ENCODE data around the gene MYOZ3.
A peak's percentile ranks its signal among the peaks of the same experiment; 100 is the strongest.

Gene MYOZ3

DNA sequence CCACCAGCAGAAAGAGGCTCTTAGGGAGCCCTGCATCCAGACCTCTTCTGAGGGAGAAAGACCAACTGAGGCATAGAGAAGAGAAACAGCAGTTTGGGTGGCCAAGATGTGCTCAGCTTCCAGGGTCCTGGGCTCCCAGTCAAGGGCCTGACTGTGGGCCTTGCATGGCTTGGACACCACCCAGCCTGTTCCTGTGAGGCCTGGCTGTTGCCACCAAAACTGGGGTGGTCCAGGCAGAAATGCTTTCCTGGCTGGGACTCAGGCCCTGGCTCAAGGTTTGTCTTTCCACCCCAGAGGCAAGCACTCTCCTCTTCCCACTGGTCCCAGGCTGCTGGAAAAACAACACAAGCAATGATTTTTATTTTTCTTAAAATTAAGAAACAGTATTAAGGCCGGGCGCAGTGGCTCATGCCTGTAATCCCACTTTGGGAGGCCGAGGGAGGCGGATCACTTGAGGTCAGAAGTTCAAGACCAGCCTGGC, 13.3 kb downstream of the MYOZ3 start:
- H2AK5ac ChIP-seq (ENCODE audit: low read length, severe bottlenecking) = peak overlapping the region; percentile 89
- H3K18ac ChIP-seq (ENCODE audit: low read depth in 1 of 2, low read length in 2 of 2) = peak overlapping the region; percentile 72 to 86
- H3K4me2 ChIP-seq (ENCODE audit: low read length, poor library complexity, severe bottlenecking) = peak overlapping the region; percentile 13
- no peak overlapping the region for H3K4ac ChIP-seq (ENCODE audit: low read depth in 1 of 2, low read length in 2 of 2)
- no peak overlapping the region for H3K23ac ChIP-seq (ENCODE audit: low read length in 2 of 2)
- peak overlapping the region; percentile 31 for H3K9ac ChIP-seq (ENCODE audit: low read length)
- peak overlapping the region; percentile 69 for H2BK5ac ChIP-seq (ENCODE audit: low read depth, low read length, poor library complexity, severe bottlenecking)
- H3K4me3 ChIP-seq (ENCODE audit: insufficient read depth in 1 of 2, low read depth in 1 of 2, low read length in 2 of 2) = peak overlapping the region in 1 of 2 experiments; percentile 24
- no peak overlapping the region for H2BK120ac ChIP-seq (ENCODE audit: low read depth, low read length)
- H3K9me3 ChIP-seq (ENCODE audit: control insufficient read depth, low read length) = no peaks in the 10 kb centered on the region
- no peak for DNase-seq
- H3K27me3 ChIP-seq (ENCODE audit: control insufficient read depth in 1 of 2, insufficient read depth in 1 of 2, low read length in 2 of 2) = peaks cover 0 to 6% of the 10 kb centered on the region in 2 experiments
- H4K8ac ChIP-seq (ENCODE audit: low read length) = peak overlapping the region; percentile 35
- peaks cover 0 to 7% of the 10 kb centered on the region in 2 experiments for H3K36me3 ChIP-seq (ENCODE audit: control insufficient read depth in 1 of 2, insufficient read depth in 2 of 2, low read depth in 1 of 2, low read length in 2 of 2)
- WGBS = 97% methylated on average over 4 of the region's 4 CpGs
- H3K14ac ChIP-seq (ENCODE audit: low read length in 2 of 2) = peak overlapping the region in 1 of 2 experiments; percentile 89
- H3K4me1 ChIP-seq (ENCODE audit: control insufficient read depth, insufficient read depth, low read depth, low read length) = peaks cover 29% of the 10 kb centered on the region
- peak overlapping the region; percentile 73 for H4K91ac ChIP-seq (ENCODE audit: low read length)
- H3K79me1 ChIP-seq (replicated peaks; ENCODE audit: low read length, poor library complexity, severe bottlenecking) = peaks cover 2% of the 10 kb centered on the region
- H2BK12ac ChIP-seq (ENCODE audit: low read length in 2 of 2) = peak overlapping the region in 1 of 2 experiments; percentile 68
- no peak overlapping the region for H2BK15ac ChIP-seq (ENCODE audit: low read depth, poor library complexity, severe bottlenecking)
- H3K27ac ChIP-seq (ENCODE audit: low read length, poor library complexity, severe bottlenecking) = peak overlapping the region; percentile 89
- no peak overlapping the region for H2AFZ ChIP-seq (ENCODE audit: low read depth, low read length)

DNA sequence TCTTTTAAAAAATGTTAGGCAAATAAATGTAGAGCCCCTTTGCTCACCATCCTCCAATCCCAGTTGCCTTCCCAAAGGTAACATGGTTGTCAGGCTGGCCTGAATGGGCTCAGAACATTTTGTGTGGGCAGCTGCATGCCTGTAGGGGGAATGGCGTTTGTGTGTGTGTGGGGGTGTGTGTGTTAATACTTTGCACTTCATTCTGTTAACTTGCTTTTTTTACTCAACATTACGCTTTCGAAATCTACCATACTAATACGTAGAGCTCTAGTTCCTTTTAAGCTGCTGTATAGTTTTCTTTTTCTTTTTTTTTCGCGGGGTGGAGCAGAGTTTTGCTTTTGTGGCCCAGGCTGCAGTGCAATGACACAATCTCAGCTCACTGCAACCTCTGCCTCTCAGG, 14.0 kb downstream of the MYOZ3 start:
- Histone ChIP-seq H3K79me1 (replicated peaks; ENCODE audit: low read length, poor library complexity, severe bottlenecking) (peaks cover 2% of the 10 kb centered on the region), H4K8ac (ENCODE audit: low read length) (no peak overlapping the region), H3K23ac (ENCODE audit: low read length in 2 of 2) (no peak overlapping the region), H2BK5ac (ENCODE audit: low read depth, low read length, poor library complexity, severe bottlenecking) (no peak overlapping the region), H3K27ac (ENCODE audit: low read length, poor library complexity, severe bottlenecking) (no peak overlapping the region), H2AK5ac (ENCODE audit: low read length, severe bottlenecking) (peak overlapping the region; percentile 83), H3K9me3 (ENCODE audit: control insufficient read depth, low read length) (no peaks in the 10 kb centered on the region), H2BK12ac (ENCODE audit: low read length in 2 of 2) (no peak overlapping the region), H3K4me1 (ENCODE audit: control insufficient read depth, insufficient read depth, low read depth, low read length) (peaks cover 29% of the 10 kb centered on the region), H2AFZ (ENCODE audit: low read depth, low read length) (no peak overlapping the region), H3K4me2 (ENCODE audit: low read length, poor library complexity, severe bottlenecking) (no peak overlapping the region), H3K36me3 (ENCODE audit: control insufficient read depth in 1 of 2, insufficient read depth in 2 of 2, low read depth in 1 of 2, low read length in 2 of 2) (peaks cover 0 to 7% of the 10 kb centered on the region in 2 experiments), H3K9ac (ENCODE audit: low read length) (peak overlapping the region; percentile 31), H2BK15ac (ENCODE audit: low read depth, poor library complexity, severe bottlenecking) (no peak overlapping the region), H4K91ac (ENCODE audit: low read length) (no peak overlapping the region), H3K18ac (ENCODE audit: low read depth in 1 of 2, low read length in 2 of 2) (no peak overlapping the region), H3K27me3 (ENCODE audit: control insufficient read depth in 1 of 2, insufficient read depth in 1 of 2, low read length in 2 of 2) (peaks cover 0 to 6% of the 10 kb centered on the region in 2 experiments), H3K4me3 (ENCODE audit: insufficient read depth in 1 of 2, low read depth in 1 of 2, low read length in 2 of 2) (no peak overlapping the region), H3K4ac (ENCODE audit: low read depth in 1 of 2, low read length in 2 of 2) (no peak overlapping the region), H3K14ac (ENCODE audit: low read length in 2 of 2) (no peak overlapping the region), H2BK120ac (ENCODE audit: low read depth, low read length) (no peak overlapping the region)
- DNase-seq = no peak
- 94% methylated on average over 5 of the region's 6 CpGs for WGBS

DNA sequence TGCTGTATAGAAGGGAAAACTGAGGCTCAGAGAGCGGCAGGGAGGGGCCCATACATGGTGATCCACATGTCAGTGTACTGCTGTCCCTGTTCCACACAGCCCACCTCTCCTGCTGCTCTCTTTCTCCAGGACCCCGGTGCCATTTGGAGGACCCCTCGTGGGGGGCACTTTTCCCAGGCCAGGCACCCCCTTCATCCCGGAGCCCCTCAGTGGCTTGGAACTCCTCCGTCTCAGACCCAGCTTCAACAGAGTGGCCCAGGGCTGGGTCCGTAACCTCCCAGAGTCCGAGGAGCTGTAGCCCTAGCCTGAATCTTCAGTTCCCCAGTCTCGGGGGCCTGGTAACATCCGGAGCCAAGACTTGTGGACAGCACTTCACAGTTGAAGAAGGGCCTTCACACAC, 15.5 kb downstream of the MYOZ3 start:
- Histone ChIP-seq H4K91ac (ENCODE audit: low read length) (no peak overlapping the region), H3K27me3 (ENCODE audit: control insufficient read depth in 1 of 2, insufficient read depth in 1 of 2, low read length in 2 of 2) (no peaks in the 10 kb centered on the region), H3K27ac (ENCODE audit: low read length, poor library complexity, severe bottlenecking) (no peak overlapping the region), H2AK5ac (ENCODE audit: low read length, severe bottlenecking) (no peak overlapping the region), H3K4me3 (ENCODE audit: insufficient read depth in 1 of 2, low read depth in 1 of 2, low read length in 2 of 2) (no peak overlapping the region), H4K8ac (ENCODE audit: low read length) (no peak overlapping the region), H2BK12ac (ENCODE audit: low read length in 2 of 2) (no peak overlapping the region), H3K4me2 (ENCODE audit: low read length, poor library complexity, severe bottlenecking) (no peak overlapping the region), H3K14ac (ENCODE audit: low read length in 2 of 2) (no peak overlapping the region), H3K4me1 (ENCODE audit: control insufficient read depth, insufficient read depth, low read depth, low read length) (peaks cover 26% of the 10 kb centered on the region), H3K79me1 (replicated peaks; ENCODE audit: low read length, poor library complexity, severe bottlenecking) (peaks cover 2% of the 10 kb centered on the region), H2AFZ (ENCODE audit: low read depth, low read length) (no peak overlapping the region), H3K9ac (ENCODE audit: low read length) (no peak overlapping the region), H3K9me3 (ENCODE audit: control insufficient read depth, low read length) (no peaks in the 10 kb centered on the region), H3K23ac (ENCODE audit: low read length in 2 of 2) (no peak overlapping the region), H3K36me3 (ENCODE audit: control insufficient read depth in 1 of 2, insufficient read depth in 2 of 2, low read depth in 1 of 2, low read length in 2 of 2) (peaks cover 0 to 7% of the 10 kb centered on the region in 2 experiments), H2BK120ac (ENCODE audit: low read depth, low read length) (no peak overlapping the region), H3K18ac (ENCODE audit: low read depth in 1 of 2, low read length in 2 of 2) (no peak overlapping the region), H3K4ac (ENCODE audit: low read depth in 1 of 2, low read length in 2 of 2) (no peak overlapping the region), H2BK5ac (ENCODE audit: low read depth, low read length, poor library complexity, severe bottlenecking) (no peak overlapping the region), H2BK15ac (ENCODE audit: low read depth, poor library complexity, severe bottlenecking) (no peak overlapping the region)
- WGBS = 92% methylated on average over 9 of the region's 9 CpGs
- DNase-seq = no peak

DNA sequence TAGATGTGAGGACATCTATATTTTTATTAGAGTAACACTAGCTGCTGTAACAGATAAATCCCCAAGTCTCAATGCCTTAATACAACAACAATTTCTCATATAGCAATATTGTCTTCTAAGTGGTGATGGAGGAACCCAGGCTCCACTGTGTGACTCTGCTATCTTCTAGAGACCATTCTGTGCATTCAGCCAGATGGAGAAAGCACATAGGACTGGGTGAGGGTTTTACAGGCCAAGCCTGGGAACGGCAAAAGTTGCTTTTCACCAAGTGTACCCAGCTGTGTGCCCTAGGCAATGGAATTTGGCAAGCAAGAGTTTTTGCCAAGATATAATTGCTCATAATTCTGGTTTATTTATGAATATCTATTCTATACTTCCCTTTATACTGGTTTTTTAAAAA, 28.1 kb downstream of the MYOZ3 start:
- Histone ChIP-seq H2BK15ac (ENCODE audit: low read depth, poor library complexity, severe bottlenecking) (no peak overlapping the region), H3K4me2 (ENCODE audit: low read length, poor library complexity, severe bottlenecking) (no peak overlapping the region), H3K23ac (ENCODE audit: low read length in 2 of 2) (no peak overlapping the region), H4K8ac (ENCODE audit: low read length) (no peak overlapping the region), H2AK5ac (ENCODE audit: low read length, severe bottlenecking) (no peak overlapping the region), H3K27ac (ENCODE audit: low read length, poor library complexity, severe bottlenecking) (no peak overlapping the region), H3K79me1 (replicated peaks; ENCODE audit: low read length, poor library complexity, severe bottlenecking) (peaks cover 2% of the 10 kb centered on the region), H3K14ac (ENCODE audit: low read length in 2 of 2) (no peak overlapping the region), H3K27me3 (ENCODE audit: control insufficient read depth in 1 of 2, insufficient read depth in 1 of 2, low read length in 2 of 2) (no peaks in the 10 kb centered on the region), H3K4me1 (ENCODE audit: control insufficient read depth, insufficient read depth, low read depth, low read length) (no peaks in the 10 kb centered on the region), H3K36me3 (ENCODE audit: control insufficient read depth in 1 of 2, insufficient read depth in 2 of 2, low read depth in 1 of 2, low read length in 2 of 2) (peaks cover 22 to 48% of the 10 kb centered on the region in 2 experiments), H4K91ac (ENCODE audit: low read length) (no peak overlapping the region), H3K18ac (ENCODE audit: low read depth in 1 of 2, low read length in 2 of 2) (no peak overlapping the region), H3K4me3 (ENCODE audit: insufficient read depth in 1 of 2, low read depth in 1 of 2, low read length in 2 of 2) (no peak overlapping the region), H2BK12ac (ENCODE audit: low read length in 2 of 2) (no peak overlapping the region), H3K4ac (ENCODE audit: low read depth in 1 of 2, low read length in 2 of 2) (no peak overlapping the region), H3K9ac (ENCODE audit: low read length) (no peak overlapping the region), H2BK5ac (ENCODE audit: low read depth, low read length, poor library complexity, severe bottlenecking) (no peak overlapping the region), H2BK120ac (ENCODE audit: low read depth, low read length) (no peak overlapping the region), H3K9me3 (ENCODE audit: control insufficient read depth, low read length) (no peaks in the 10 kb centered on the region), H2AFZ (ENCODE audit: low read depth, low read length) (no peak overlapping the region)
- no peak for DNase-seq
- 100% methylated on average over 1 of the region's 1 CpG for WGBS
